Measurements from ENCODE around the gene TNRC18.
"Not testable (repeated sequence)": the region's sequence is repeated elsewhere in the genome, so short reads cannot be mapped to it uniquely, and the experiment has no call there.

Gene TNRC18

DNA sequence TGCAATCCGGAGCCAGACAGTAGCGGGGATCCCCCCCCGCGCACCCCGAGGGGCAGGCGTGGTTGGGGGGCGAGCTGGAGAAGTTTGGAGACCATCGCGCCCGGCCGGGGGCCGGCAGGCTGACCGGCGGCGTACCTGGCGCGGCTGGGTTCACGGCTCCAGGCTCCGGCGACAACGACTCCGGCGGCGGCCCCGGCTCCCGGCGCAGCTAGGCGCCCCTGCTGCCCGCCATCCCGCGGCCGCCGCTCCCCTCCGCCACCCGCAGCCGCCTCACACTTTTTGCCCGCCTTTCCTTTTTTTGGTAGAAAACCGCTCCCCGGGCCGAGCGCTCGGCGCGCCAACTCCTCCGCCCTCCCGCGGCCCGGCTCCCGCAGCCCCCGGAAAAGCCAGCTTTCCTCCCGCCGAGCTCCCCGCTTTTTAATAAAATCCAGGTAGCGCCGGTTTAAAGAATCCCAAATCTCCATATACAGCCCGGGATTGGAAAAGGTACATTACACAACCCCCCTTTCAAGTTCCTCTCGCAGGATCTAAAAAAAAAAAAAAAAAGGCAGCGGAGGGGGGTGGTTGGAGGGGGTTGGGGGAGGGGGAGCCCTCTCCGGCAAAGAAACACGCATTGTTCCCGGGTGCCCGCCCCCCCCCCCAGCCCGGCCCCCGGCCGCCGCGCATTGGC, at the start of gene TNRC18:
TNRC18 (minus strand) TSS at position 529 of the 670 bp plus-strand sequence. CDS start 2,588 bp downstream, outside the sequence.
- no peak for DNase-seq (ENCODE audit: low read depth)

GRCh38 chr7:5472432-5473315, 49.0 kb upstream of the TNRC18 start:
- no peak for DNase-seq (ENCODE audit: low read depth)

- not testable (repeated sequence) for DNase-seq (ENCODE audit: low read depth)
Measured at GRCh38 chr7:5471623-5472022, 48.0 kb upstream of the TNRC18 start.

- no peak for DNase-seq (ENCODE audit: low read depth)
Measured at GRCh38 chr7:5470816-5471215, 47.2 kb upstream of the TNRC18 start.

- no peak for DNase-seq (ENCODE audit: low read depth)
Measured at GRCh38 chr7:5470167-5470532, 46.5 kb upstream of the TNRC18 start.

DNA sequence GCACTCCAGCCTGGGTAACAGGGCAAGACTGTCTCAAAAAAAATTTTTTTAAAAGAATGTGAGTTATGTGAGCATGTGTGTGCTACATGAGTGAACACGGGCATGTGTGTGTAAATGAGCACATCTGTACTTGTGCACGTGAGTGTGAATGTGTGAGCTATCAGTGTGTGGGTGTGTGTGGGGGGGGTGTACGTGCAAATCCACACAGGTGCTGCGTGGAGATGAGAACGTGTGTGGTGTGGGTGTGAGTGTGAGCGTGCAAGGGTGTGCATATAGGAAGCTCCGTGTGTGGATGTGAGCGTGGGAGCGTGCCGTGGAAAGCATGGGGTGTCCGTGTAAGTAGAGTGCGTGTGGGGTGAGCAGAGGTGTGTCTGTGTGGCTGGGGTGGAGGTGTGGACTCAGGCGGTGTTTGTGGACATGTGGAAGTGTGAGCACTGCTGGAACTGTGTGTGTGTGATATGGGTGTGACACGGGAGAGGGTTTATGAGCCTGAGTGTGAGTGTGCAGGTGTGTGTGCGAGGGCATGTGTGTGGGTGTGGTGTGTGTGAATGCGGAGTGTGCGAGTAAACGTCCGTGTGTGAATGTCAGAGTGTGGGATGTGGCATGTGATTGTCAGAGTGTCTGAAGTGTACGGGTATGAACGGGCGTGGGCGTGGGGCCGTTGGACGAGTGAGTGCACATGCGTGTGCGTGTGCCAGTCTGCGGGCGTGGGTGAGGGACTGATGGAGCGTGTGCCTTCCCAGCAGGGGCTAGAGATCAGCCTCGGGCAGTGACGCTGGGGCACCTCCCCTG, 45.9 kb upstream of the TNRC18 start:
- no peak for DNase-seq (ENCODE audit: low read depth)

- DNase-seq (ENCODE audit: low read depth) = no peak
Measured at GRCh38 chr7:5467645-5468044, 44.0 kb upstream of the TNRC18 start.

DNA sequence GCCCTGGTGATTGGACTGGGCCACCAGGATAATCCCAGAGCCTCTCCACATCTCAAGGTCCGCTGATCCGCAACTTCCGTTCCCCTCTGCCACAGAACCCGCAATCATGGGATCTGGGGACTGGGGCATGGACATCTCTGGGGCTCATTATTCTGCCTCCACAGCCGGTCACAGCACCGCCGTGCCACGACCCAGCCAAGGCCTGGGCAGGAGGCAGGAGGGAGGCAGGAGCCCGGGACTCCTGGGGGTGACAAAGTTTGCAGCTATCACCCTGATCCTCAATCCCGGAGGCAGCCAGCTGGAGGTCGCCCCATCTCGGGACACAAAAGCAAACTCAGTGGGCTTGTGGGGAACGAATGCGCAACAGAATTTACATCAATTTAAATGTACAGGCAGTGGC, 42.9 kb upstream of the TNRC18 start:
- DNase-seq (ENCODE audit: low read depth) = no peak

- DNase-seq (ENCODE audit: low read depth) = no peak
Measured at GRCh38 chr7:5463031-5463430, 39.4 kb upstream of the TNRC18 start.

DNA sequence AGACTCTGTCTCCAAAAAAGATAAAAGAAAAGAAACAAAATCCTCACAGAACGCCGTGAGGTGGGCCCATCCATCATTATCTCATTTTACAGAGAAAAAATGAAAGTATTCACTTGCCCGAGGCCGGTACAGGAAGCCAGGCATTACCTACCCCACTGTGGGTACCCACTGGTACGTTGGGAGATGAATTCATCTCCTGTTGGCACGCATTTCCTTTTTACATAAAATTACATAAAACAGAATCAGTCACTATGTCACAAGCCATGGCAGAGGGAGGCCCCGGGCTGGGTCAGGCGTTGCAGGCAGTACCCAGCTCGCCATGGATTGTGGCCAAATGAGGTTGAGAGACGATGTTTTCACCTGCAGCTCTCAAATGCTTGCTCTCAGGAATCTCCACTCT, 38.6 kb upstream of the TNRC18 start:
- DNase-seq (ENCODE audit: low read depth) = no peak

- no peak for DNase-seq (ENCODE audit: low read depth)
Measured at GRCh38 chr7:5458921-5459480, 35.4 kb upstream of the TNRC18 start.

- no peak for DNase-seq (ENCODE audit: low read depth)
Measured at GRCh38 chr7:5457245-5457735, 33.7 kb upstream of the TNRC18 start.

- no peak for DNase-seq (ENCODE audit: low read depth)
Measured at GRCh38 chr7:5456409-5456808, 32.8 kb upstream of the TNRC18 start.

- DNase-seq (ENCODE audit: low read depth) = no peak
Measured at GRCh38 chr7:5455581-5456219, 32.1 kb upstream of the TNRC18 start.

GRCh38 chr7:5455175-5455574, 31.5 kb upstream of the TNRC18 start:
- no peak for DNase-seq (ENCODE audit: low read depth)

DNA sequence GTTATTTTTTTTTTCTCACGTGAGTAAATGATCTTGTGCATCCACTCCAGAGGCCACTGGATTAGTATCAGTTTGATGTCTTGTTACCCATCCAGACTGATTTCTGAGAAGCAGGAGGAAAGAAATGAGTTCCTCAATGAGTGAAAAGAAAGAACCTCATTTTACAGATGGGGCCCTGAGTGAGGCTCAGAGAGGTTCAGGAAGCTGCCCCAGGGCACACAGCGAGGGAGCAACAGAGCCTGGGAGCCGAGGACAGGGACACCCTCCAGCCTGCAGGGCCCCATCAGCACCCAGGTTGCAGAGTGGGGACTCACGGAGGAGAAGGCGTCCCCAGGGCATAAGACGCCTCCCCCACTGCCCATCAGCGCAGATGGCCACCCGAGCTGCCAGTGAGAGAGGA, 30.9 kb upstream of the TNRC18 start:
- DNase-seq (ENCODE audit: low read depth) = no peak

DNA sequence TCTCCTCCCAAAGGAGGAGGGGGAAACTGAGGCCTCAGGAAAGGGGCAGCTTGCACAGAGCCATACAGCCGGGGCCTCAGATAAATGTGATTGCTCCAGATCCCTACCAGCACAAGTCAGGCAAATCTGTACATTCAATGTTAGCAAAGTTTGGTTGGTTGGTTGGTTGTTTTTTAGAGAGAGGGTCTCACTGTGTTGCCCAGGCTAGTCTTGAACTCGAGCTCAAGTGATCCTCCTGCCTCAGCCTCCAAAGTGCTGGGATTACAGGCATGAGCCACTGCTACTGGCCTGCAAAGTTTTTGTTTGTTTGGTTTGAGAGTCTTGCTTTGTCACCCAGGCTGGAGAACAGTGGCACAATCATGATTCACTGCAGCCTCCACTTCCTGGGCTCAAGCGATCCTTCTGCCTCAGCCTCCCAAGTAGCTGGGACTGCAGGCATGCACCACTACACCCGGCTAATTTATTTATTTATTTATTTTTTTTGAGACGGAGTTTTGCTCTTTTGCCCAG, 30.0 kb upstream of the TNRC18 start:
- DNase-seq (ENCODE audit: low read depth) = no peak

- no peak for DNase-seq (ENCODE audit: low read depth)
Measured at GRCh38 chr7:5452937-5453540, 29.4 kb upstream of the TNRC18 start.

GRCh38 chr7:5452470-5452899, 28.9 kb upstream of the TNRC18 start:
- no peak for DNase-seq (ENCODE audit: low read depth)

DNA sequence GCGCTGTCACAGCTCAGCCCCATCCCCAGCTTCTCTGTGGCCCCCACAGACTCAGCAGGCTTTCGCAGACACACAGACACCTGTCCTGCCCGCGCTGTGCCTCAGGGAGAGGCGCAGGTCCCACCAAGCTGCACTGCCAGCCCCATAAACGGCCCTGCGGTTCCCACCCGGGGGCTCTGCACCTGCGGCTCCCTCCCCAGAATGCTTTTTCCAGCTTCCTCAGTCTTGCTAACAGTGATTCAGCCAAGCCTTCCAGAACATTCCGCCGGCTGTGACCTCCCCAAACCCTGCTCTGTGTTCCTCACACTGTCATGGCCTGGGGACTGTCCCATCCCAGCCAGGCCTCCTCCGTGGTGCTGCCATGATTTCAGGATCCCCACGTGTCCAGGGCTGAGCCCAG, 27.8 kb upstream of the TNRC18 start:
- no peak for DNase-seq (ENCODE audit: low read depth)

Data from stimulated activated CD8-positive, alpha-beta memory T cell treated with anti-CD3 and anti-CD28 coated beads, Interleukin-15, amount 100 ng/mL, for 1 hour (primary cell).